Naive thymus-derived CD4-positive, alpha-beta T cell (primary cell): ENCODE measurements around the gene PPP1R10. TPM values are rescaled to one million over a fixed set of nuclear protein-coding genes. Genes with fewer than 3 reads are reported as not detected.
A peak's percentile ranks its signal among the peaks of the same experiment; 100 is the strongest.

Experiments used
- ATAC-seq: fragments of 150-1000 bp; cut with Tn5 transposase; 2 replicates; pipeline ENCODE4 v1.10.0; 2021; ENCODE audit warnings: mild to moderate bottlenecking, moderate library complexity
- CTCF ChIA-PET: fragments of 350-600 bp; sonication (Branson Sonifier 250); formaldehyde crosslinking; loops from one replicate; lab custom pipeline; 2021; ENCODE audit warnings: antibody characterized with exemption; lab: Charles Lee
- POLR2A ChIA-PET: fragments of 350-600 bp; sonication (Branson Sonifier 250); formaldehyde crosslinking; loops from one replicate; lab custom pipeline; 2021; ENCODE audit warnings: antibody characterized with exemption, inconsistent platforms; lab: Charles Lee
- DNase-seq, 9 donors: peaks; one replicate each; pipeline versions ENCODE4 v3.0.0 to v3.0.0-alpha.2; 2020 to 2022; ENCODE audit warnings: mixed read lengths in 1 of 9
- H3K27ac ChIP-seq: one replicate; pipeline ENCODE4 v1.7.0; 2013; ENCODE audit warnings: mild to moderate bottlenecking, low read depth, low read length, moderate library complexity
- H3K27me3 ChIP-seq, 2 donors: one replicate each; pipeline ENCODE4 v1.7.0; 2013; ENCODE audit warnings: low read length in 2 of 2, mild to moderate bottlenecking in 2 of 2, moderate library complexity in 2 of 2; ENCODE audit not compliant: control insufficient read depth in 2 of 2, insufficient read depth in 2 of 2
- H3K36me3 ChIP-seq, 3 experiments: 1 replicate in 2 of 3; 2 replicates in 1 of 3; pipeline ENCODE4 v1.7.0; 2013; ENCODE audit warnings: low read length in 3 of 3, mild to moderate bottlenecking in 3 of 3, moderate library complexity in 1 of 3; ENCODE audit not compliant: insufficient read depth in 3 of 3, control insufficient read depth in 2 of 3
- H3K4me1 ChIP-seq, 2 donors: one replicate each; pipeline ENCODE4 v1.7.0; 2013; ENCODE audit warnings: low read length in 2 of 2, mild to moderate bottlenecking in 2 of 2, moderate library complexity in 1 of 2; ENCODE audit not compliant: control insufficient read depth in 2 of 2, insufficient read depth in 2 of 2
- H3K4me3 ChIP-seq: 2 replicates; pipeline ENCODE4 v1.7.0; 2013; ENCODE audit warnings: mild to moderate bottlenecking, low read length
- H3K9me3 ChIP-seq, 3 experiments: 1 replicate in 2 of 3; 2 replicates in 1 of 3; pipeline ENCODE4 v1.7.0; 2013; ENCODE audit warnings: low read length in 3 of 3; ENCODE audit not compliant: control insufficient read depth in 2 of 3
- H3K27ac Mint-ChIP-seq, 9 donors: one replicate each; pipeline ENCODE4 v1.8.0; 2020 to 2022; ENCODE audit warnings: mixed read lengths in 9 of 9, mild to moderate bottlenecking in 8 of 9, moderate library complexity in 5 of 9, inconsistent platforms in 2 of 9
- H3K27me3 Mint-ChIP-seq, 5 donors: one replicate each; pipeline ENCODE4 v1.8.0; 2021 to 2022; ENCODE audit warnings: mixed read lengths in 5 of 5, mild to moderate bottlenecking in 1 of 5
- H3K36me3 Mint-ChIP-seq, 5 donors: one replicate each; pipeline ENCODE4 v1.8.0; 2020 to 2022; ENCODE audit warnings: mixed read lengths in 5 of 5, mild to moderate bottlenecking in 3 of 5, inconsistent platforms in 1 of 5
- H3K4me1 Mint-ChIP-seq, 7 donors: one replicate each; pipeline ENCODE4 v1.8.0; 2020 to 2022; ENCODE audit warnings: mixed read lengths in 7 of 7, mild to moderate bottlenecking in 3 of 7, inconsistent platforms in 1 of 7
- H3K4me3 Mint-ChIP-seq, 10 donors: one replicate each; pipeline ENCODE4 v1.8.0; 2020 to 2022; ENCODE audit warnings: mild to moderate bottlenecking in 10 of 10, mixed read lengths in 10 of 10, moderate library complexity in 6 of 10, inconsistent platforms in 2 of 10
- H3K9me3 Mint-ChIP-seq, 11 donors: one replicate each; pipeline ENCODE4 v1.8.0; 2020 to 2022; ENCODE audit warnings: mixed read lengths in 11 of 11, mild to moderate bottlenecking in 4 of 11, inconsistent platforms in 1 of 11, moderate library complexity in 1 of 11
- intact Hi-C, 2 donors: fragments of 100-400 bp; cut with micrococcal nuclease; formaldehyde crosslinking; loops; one replicate each; pipeline ENCODE4 v1.15.1; 2023
- polyA plus RNA-seq, 2 donors: library from polyadenylated mRNA; unstranded; fragments of 300-500 nt; fragmentation: Illumina TruSeq; gene quantifications; one replicate each; pipeline ENCODE4 v1.2.3, GENCODE V29; 2021
- total RNA-seq, 6 experiments: library from RNA in 5 of 6; stranded (reverse) in 5 of 6; gene quantifications; 1 replicate in 5 of 6; 2 replicates in 1 of 6; pipeline ENCODE4 v1.2.3 and lab custom pipeline; 2021 to 2026

PPP1R10 gene
- total and polyA plus RNA-seq, 7 experiments from 2014 or later = 21.6 to 286 (median 114) TPM

- peak overlapping the region; percentile 96 to 100 (median 99) for H3K27ac Mint-ChIP-seq
- H3K27me3 Mint-ChIP-seq = peaks cover 0 to 4% (median 0%) of the 10 kb centered on the region in 5 donors
- peaks cover 55 to 77% (median 61%) of the 10 kb centered on the region in 7 donors for H3K4me1 Mint-ChIP-seq
- DNase-seq (no peak), ATAC-seq (no peak)
- intact Hi-C loops = loop anchor here (2.0 to 10.0 kb wide), 4 partner anchors 151 to 358 kb away; partner anchors contain the start of genes TRIM26 (in 2 of the 2), TRIM39 (in 1 of the 2) and TUBB (in 1 of the 2)
- POLR2A ChIA-PET = interaction anchor here (0.6 to 3.7 kb wide), 26 partner anchors 9 to 250 kb away, joined by 3 to 61 read pairs (median 4); partner anchors contain the start of genes GNL1, MRPS18B, PPP1R10 and PRR3
- Histone ChIP-seq H3K36me3 (peaks cover 0 to 5% (median 0%) of the 10 kb centered on the region in 3 experiments), H3K9me3 (no peaks in the 10 kb centered on the region), H3K4me1 (peaks cover 33 to 38% of the 10 kb centered on the region in 2 donors), H3K27ac (peak overlapping the region; percentile 98), H3K27me3 (no peaks in the 10 kb centered on the region), H3K4me3 (peak overlapping the region; percentile 94)
- H3K4me3 Mint-ChIP-seq = peak overlapping the region; percentile 94 to 100 (median 98)
- peaks cover 0 to 5% (median 0%) of the 10 kb centered on the region in 11 donors for H3K9me3 Mint-ChIP-seq
- CTCF ChIA-PET = interaction anchor here (0.6 to 2.3 kb wide), 7 partner anchors 18 to 513 kb away, joined by 3 to 11 read pairs (median 4); no protein-coding TSS in a partner anchor
- peaks cover 0 to 11% (median 0%) of the 10 kb centered on the region in 5 donors for H3K36me3 Mint-ChIP-seq
Observed at GRCh38 chr6:30570263-30570662, 46.8 kb downstream of the PPP1R10 start.

- H3K27ac Mint-ChIP-seq = peak overlapping the region in 5 of 9 donors; percentile 44 to 76 (median 69)
- CTCF ChIA-PET = interaction anchor here (0.7 kb wide), 1 partner anchor 23 kb away, joined by 3 read pairs; no protein-coding TSS in a partner anchor
- peaks cover 0 to 5% (median 0%) of the 10 kb centered on the region in 11 donors for H3K9me3 Mint-ChIP-seq
- peaks cover 0 to 4% (median 0%) of the 10 kb centered on the region in 5 donors for H3K27me3 Mint-ChIP-seq
- no peak for DNase-seq
- H3K36me3 ChIP-seq = peaks cover 0 to 5% (median 0%) of the 10 kb centered on the region in 3 experiments
- intact Hi-C loops = no loop called here
- no peak overlapping the region for H3K27ac ChIP-seq
- peak overlapping the region in 2 of 10 donors; percentile 21 to 34 for H3K4me3 Mint-ChIP-seq
- no peaks in the 10 kb centered on the region for H3K9me3 ChIP-seq
- H3K4me3 ChIP-seq = no peak overlapping the region
- no peak for ATAC-seq
- peaks cover under 1 to 9% (median 2%) of the 10 kb centered on the region in 5 donors for H3K36me3 Mint-ChIP-seq
- POLR2A ChIA-PET = interaction anchor here (1.0 to 3.7 kb wide), 2 partner anchors 15 to 46 kb away, joined by 3 to 59 read pairs; no protein-coding TSS in a partner anchor
- peaks cover 23 to 29% of the 10 kb centered on the region in 2 donors for H3K4me1 ChIP-seq
- peaks cover 41 to 59% (median 52%) of the 10 kb centered on the region in 7 donors for H3K4me1 Mint-ChIP-seq
- H3K27me3 ChIP-seq = no peaks in the 10 kb centered on the region
Observed at GRCh38 chr6:30568245-30568644, 48.8 kb downstream of the PPP1R10 start.

GRCh38 chr6:30565772-30566171 is 51.3 kb downstream of the PPP1R10 start:
- H3K9me3 ChIP-seq = no peaks in the 10 kb centered on the region
- DNase-seq = no peak
- ChIA-PET POLR2A (interaction anchor here (0.6 to 3.0 kb wide), 5 partner anchors 8 to 53 kb away, joined by 3 to 33 read pairs (median 9); partner anchors contain the start of gene PRR3), CTCF (interaction anchor here (1.6 to 2.0 kb wide), 4 partner anchors 9 to 82 kb away, joined by 4 to 9 read pairs (median 5); partner anchors contain the start of gene PRR3)
- Mint-ChIP-seq H3K4me1 (peaks cover 17 to 45% (median 36%) of the 10 kb centered on the region in 7 donors), H3K9me3 (peaks cover 0 to 3% (median 0%) of the 10 kb centered on the region in 11 donors), H3K36me3 (peaks cover 4 to 14% (median 12%) of the 10 kb centered on the region in 5 donors), H3K27me3 (peaks cover 0 to 4% (median 0%) of the 10 kb centered on the region in 5 donors), H3K27ac (peak overlapping the region in 5 of 9 donors; percentile 43 to 75 (median 64)), H3K4me3 (no peak overlapping the region)
- no peaks in the 10 kb centered on the region for H3K27me3 ChIP-seq
- H3K27ac ChIP-seq = no peak overlapping the region
- peaks cover 0 to 14% (median 0%) of the 10 kb centered on the region in 3 experiments for H3K36me3 ChIP-seq
- intact Hi-C loops = no loop called here
- no peak overlapping the region for H3K4me3 ChIP-seq
- no peak for ATAC-seq
- H3K4me1 ChIP-seq = peaks cover 8 to 12% of the 10 kb centered on the region in 2 donors

GRCh38 chr6:30564114-30564513 is 52.9 kb downstream of the PPP1R10 start:
- intact Hi-C loops = no loop called here
- POLR2A ChIA-PET = interaction anchor here (0.6 to 2.8 kb wide), 6 partner anchors 8 to 84 kb away, joined by 3 to 11 read pairs (median 4); no protein-coding TSS in a partner anchor
- no peak for ATAC-seq
- H3K27me3 ChIP-seq = no peaks in the 10 kb centered on the region
- H3K9me3 Mint-ChIP-seq = peaks cover 0 to 3% (median 0%) of the 10 kb centered on the region in 11 donors
- DNase-seq = no peak
- H3K4me3 ChIP-seq = no peak overlapping the region
- peak overlapping the region in 6 of 9 donors; percentile 34 to 86 (median 42) for H3K27ac Mint-ChIP-seq
- H3K27ac ChIP-seq = no peak overlapping the region
- H3K4me1 Mint-ChIP-seq = peaks cover 14 to 41% (median 33%) of the 10 kb centered on the region in 7 donors
- H3K27me3 Mint-ChIP-seq = no peaks in the 10 kb centered on the region
- CTCF ChIA-PET = interaction anchor here (0.7 to 1.4 kb wide), 4 partner anchors 10 to 33 kb away, joined by 3 to 6 read pairs (median 4); no protein-coding TSS in a partner anchor
- H3K9me3 ChIP-seq = no peaks in the 10 kb centered on the region
- peaks cover 4 to 17% (median 13%) of the 10 kb centered on the region in 5 donors for H3K36me3 Mint-ChIP-seq
- H3K4me3 Mint-ChIP-seq = no peak overlapping the region
- H3K36me3 ChIP-seq = peaks cover 0 to 14% (median 0%) of the 10 kb centered on the region in 3 experiments
- H3K4me1 ChIP-seq = peaks cover 0 to 3% of the 10 kb centered on the region in 2 donors

GRCh38 chr6:30562470-30563425 is 54.3 kb downstream of the PPP1R10 start:
- no peak overlapping the region for H3K4me3 Mint-ChIP-seq
- Histone ChIP-seq H3K9me3 (no peaks in the 10 kb centered on the region), H3K36me3 (peaks cover 0 to 14% (median 0%) of the 10 kb centered on the region in 3 experiments), H3K27ac (no peak overlapping the region), H3K4me1 (peaks cover 8 to 9% of the 10 kb centered on the region in 2 donors), H3K4me3 (no peak overlapping the region), H3K27me3 (no peaks in the 10 kb centered on the region)
- intact Hi-C loops = no loop called here
- ChIA-PET POLR2A (interaction anchor here (1.4 kb wide), 1 partner anchor 53 kb away, joined by 3 read pairs; no protein-coding TSS in a partner anchor), CTCF (interaction anchor here (0.7 to 1.4 kb wide), 3 partner anchors 11 to 353 kb away, joined by 3 to 6 read pairs (median 4); no protein-coding TSS in a partner anchor)
- H3K36me3 Mint-ChIP-seq = peaks cover 4 to 17% (median 13%) of the 10 kb centered on the region in 5 donors
- no peaks in the 10 kb centered on the region for H3K27me3 Mint-ChIP-seq
- H3K9me3 Mint-ChIP-seq = peaks cover 0 to 3% (median 0%) of the 10 kb centered on the region in 11 donors
- H3K27ac Mint-ChIP-seq = peak overlapping the region in 7 of 9 donors; percentile 7 to 62 (median 36)
- DNase-seq = no peak
- H3K4me1 Mint-ChIP-seq = peaks cover 18 to 51% (median 38%) of the 10 kb centered on the region in 7 donors
- no peak for ATAC-seq
